NCI-H526 treated with DMSO at 0.1 percent for 48 hours (cell line): ENCODE results near the gene PSMD5.
"Not testable (repeated sequence)": the region's sequence is repeated elsewhere in the genome, so short reads cannot be mapped to it uniquely, and the experiment has no call there.

Experiments
- DNase-seq: peaks from one replicate; lab custom pipeline; 2025; lab: John Stamatoyannopoulos, UW

The PSMD5 gene

GRCh38 chr9:120807607-120808379 lies 34.9 kb downstream of the PSMD5 start:
- DNase-seq = no peak

- DNase-seq = not testable (repeated sequence)
Measured at GRCh38 chr9:120804784-120805363, 37.8 kb downstream of the PSMD5 start.

- DNase-seq = no peak
Measured at GRCh38 chr9:120801441-120801840, 41.3 kb downstream of the PSMD5 start.

GRCh38 chr9:120792898-120793765 lies 49.6 kb downstream of the PSMD5 start, which contains the start of gene FBXW2:
TSS of gene FBXW2 (minus strand) at chr9:120793416. CDS start at chr9:120788258, 5,158 bp downstream.
- DNase-seq = peak; percentile 59

- DNase-seq = no peak
Measured at GRCh38 chr9:120791161-120791560, 51.6 kb downstream of the PSMD5 start.

GRCh38 chr9:120787933-120788332 lies 54.8 kb downstream of the PSMD5 start:
- no peak for DNase-seq

GRCh38 chr9:120783602-120784047 lies 59.1 kb downstream of the PSMD5 start:
- DNase-seq = no peak

- peak; percentile 5 for DNase-seq
Measured at GRCh38 chr9:120781236-120781635, 61.5 kb downstream of the PSMD5 start.

- DNase-seq = no peak
Measured at GRCh38 chr9:120780367-120780766, 62.4 kb downstream of the PSMD5 start.

GRCh38 chr9:120779227-120779626 lies 63.5 kb downstream of the PSMD5 start:
- no peak for DNase-seq

GRCh38 chr9:120778758-120779157 lies 64.0 kb downstream of the PSMD5 start:
- DNase-seq = no peak

GRCh38 chr9:120777229-120777628 lies 65.5 kb downstream of the PSMD5 start:
- no peak for DNase-seq

- no peak for DNase-seq
Measured at GRCh38 chr9:120776788-120777187, 65.9 kb downstream of the PSMD5 start.

GRCh38 chr9:120775859-120776258 lies 66.9 kb downstream of the PSMD5 start:
- no peak for DNase-seq

GRCh38 chr9:120774719-120775118 lies 68.0 kb downstream of the PSMD5 start:
- no peak for DNase-seq

GRCh38 chr9:120773256-120773655 lies 69.5 kb downstream of the PSMD5 start:
- DNase-seq = no peak

GRCh38 chr9:120770931-120771330 lies 71.8 kb downstream of the PSMD5 start:
- DNase-seq = no peak

GRCh38 chr9:120768886-120769285 lies 73.8 kb downstream of the PSMD5 start:
- no peak for DNase-seq

- DNase-seq = no peak
Measured at GRCh38 chr9:120768247-120768646, 74.5 kb downstream of the PSMD5 start.

- DNase-seq = no peak
Measured at GRCh38 chr9:120767451-120767850, 75.3 kb downstream of the PSMD5 start.
